Activated B cell treated with CpG ODN at 0.5 μM for 24 hours (primary cell): ENCODE data around the gene CLPX. TPM values are rescaled to one million over a fixed set of nuclear protein-coding genes. Genes with fewer than 3 reads are reported as not detected.

Experiments
- ATAC-seq: fragments of 200-7000 bp; cut with Tn5 transposase; one replicate; pipeline ENCODE4 v1.10.0; 2021; ENCODE audit warnings: low read depth, mild to moderate bottlenecking, moderate library complexity
- CTCF ChIA-PET: fragments of 350-600 bp; sonication (Branson Sonifier 250); formaldehyde crosslinking; loops from one replicate; lab custom pipeline; 2021; ENCODE audit warnings: antibody characterized with exemption; lab: Charles Lee
- POLR2A ChIA-PET: fragments of 350-600 bp; sonication (Branson Sonifier 250); formaldehyde crosslinking; loops from one replicate; lab custom pipeline; 2021; ENCODE audit warnings: antibody characterized with exemption; lab: Charles Lee
- DNase-seq: peaks from one replicate; pipeline ENCODE4 v3.0.0; 2022
- H3K27ac Mint-ChIP-seq: one replicate; pipeline ENCODE4 v1.8.0; 2020; ENCODE audit warnings: mixed read lengths
- H3K27me3 Mint-ChIP-seq: one replicate; pipeline ENCODE4 v1.8.0; 2021; ENCODE audit warnings: mixed read lengths
- H3K36me3 Mint-ChIP-seq: one replicate; pipeline ENCODE4 v1.8.0; 2021; ENCODE audit warnings: low read depth, mixed read lengths
- H3K4me1 Mint-ChIP-seq: one replicate; pipeline ENCODE4 v1.8.0; 2021; ENCODE audit warnings: mixed read lengths
- H3K4me3 Mint-ChIP-seq: one replicate; pipeline ENCODE4 v1.8.0; 2020; ENCODE audit warnings: mild to moderate bottlenecking, mixed read lengths
- H3K9me3 Mint-ChIP-seq: one replicate; pipeline ENCODE4 v1.8.0; 2020; ENCODE audit warnings: mixed read lengths
- intact Hi-C: fragments of 100-400 bp; cut with micrococcal nuclease; formaldehyde crosslinking; loops from one replicate; pipeline ENCODE4 v1.15.1; 2024
- total RNA-seq: library from RNA; stranded (reverse); gene quantifications from 2 replicates; pipeline ENCODE4 v1.2.3, GENCODE V29; 2022
- TF ChIP-seq, protein P1 (sequence below): fragments of 200-600 bp; IDR thresholded peaks from one replicate; pipeline ENCODE4 v1.8.0; 2022; ENCODE audit warnings: antibody characterized with exemption, mild to moderate bottlenecking

CLPX gene
- total RNA-seq, 1 donor from 2014 or later: 53.5 TPM

DNA sequence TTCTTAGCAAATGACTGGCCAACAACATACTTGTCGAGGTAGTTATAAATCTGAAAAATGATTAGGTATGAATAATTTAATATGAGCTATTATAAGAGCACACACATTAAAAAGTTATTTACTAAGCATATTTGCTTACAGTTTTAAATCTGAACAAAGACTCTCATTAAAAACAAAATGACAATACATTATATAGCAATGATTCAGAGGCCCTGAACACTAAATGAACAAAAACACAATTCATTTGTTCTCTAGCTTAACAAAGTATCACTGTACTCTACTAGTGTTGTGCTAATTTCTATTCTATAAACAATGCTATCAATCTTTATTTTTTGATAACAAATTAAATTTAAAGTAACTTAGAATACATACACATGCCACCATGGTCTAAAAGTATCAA lies 21.0 kb downstream of the CLPX start:
- no peaks in the 10 kb centered on the region for H3K9me3 Mint-ChIP-seq
- H3K27me3 Mint-ChIP-seq: no peaks in the 10 kb centered on the region
- no peak for DNase-seq
- intact Hi-C loops: no loop called here
- no peak overlapping the region for H3K27ac Mint-ChIP-seq
- H3K36me3 Mint-ChIP-seq: peaks cover 42% of the 10 kb centered on the region
- TF ChIP-seq, protein P1, sequence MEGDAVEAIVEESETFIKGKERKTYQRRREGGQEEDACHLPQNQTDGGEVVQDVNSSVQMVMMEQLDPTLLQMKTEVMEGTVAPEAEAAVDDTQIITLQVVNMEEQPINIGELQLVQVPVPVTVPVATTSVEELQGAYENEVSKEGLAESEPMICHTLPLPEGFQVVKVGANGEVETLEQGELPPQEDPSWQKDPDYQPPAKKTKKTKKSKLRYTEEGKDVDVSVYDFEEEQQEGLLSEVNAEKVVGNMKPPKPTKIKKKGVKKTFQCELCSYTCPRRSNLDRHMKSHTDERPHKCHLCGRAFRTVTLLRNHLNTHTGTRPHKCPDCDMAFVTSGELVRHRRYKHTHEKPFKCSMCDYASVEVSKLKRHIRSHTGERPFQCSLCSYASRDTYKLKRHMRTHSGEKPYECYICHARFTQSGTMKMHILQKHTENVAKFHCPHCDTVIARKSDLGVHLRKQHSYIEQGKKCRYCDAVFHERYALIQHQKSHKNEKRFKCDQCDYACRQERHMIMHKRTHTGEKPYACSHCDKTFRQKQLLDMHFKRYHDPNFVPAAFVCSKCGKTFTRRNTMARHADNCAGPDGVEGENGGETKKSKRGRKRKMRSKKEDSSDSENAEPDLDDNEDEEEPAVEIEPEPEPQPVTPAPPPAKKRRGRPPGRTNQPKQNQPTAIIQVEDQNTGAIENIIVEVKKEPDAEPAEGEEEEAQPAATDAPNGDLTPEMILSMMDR: no peak
- no peak overlapping the region for H3K4me3 Mint-ChIP-seq
- ChIA-PET POLR2A (no interaction called here), CTCF (no interaction called here)
- H3K4me1 Mint-ChIP-seq: no peaks in the 10 kb centered on the region
- no peak for ATAC-seq

DNA sequence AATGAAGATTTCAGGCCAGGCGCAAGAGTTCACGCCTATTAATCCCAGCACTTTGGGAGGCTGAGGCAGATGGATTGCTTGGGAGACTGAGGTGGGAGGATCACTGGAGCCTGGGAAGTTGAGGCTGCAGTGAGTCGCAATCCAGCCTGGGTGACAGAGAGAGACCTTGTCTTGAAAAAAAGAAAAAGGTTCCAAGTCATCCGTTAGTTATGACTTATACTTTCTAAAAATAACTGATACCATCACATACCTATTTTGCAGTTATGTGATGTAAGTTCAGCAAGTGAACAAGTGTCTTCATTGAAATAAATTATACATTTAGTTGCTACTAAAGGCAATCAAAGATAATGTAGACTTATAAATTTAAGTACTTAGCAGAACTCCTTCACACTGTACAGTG lies 22.1 kb downstream of the CLPX start:
- H3K9me3 Mint-ChIP-seq: no peaks in the 10 kb centered on the region
- H3K27ac Mint-ChIP-seq: no peak overlapping the region
- H3K27me3 Mint-ChIP-seq: no peaks in the 10 kb centered on the region
- ATAC-seq (no peak), DNase-seq (no peak)
- H3K4me1 Mint-ChIP-seq: no peaks in the 10 kb centered on the region
- ChIA-PET POLR2A (no interaction called here), CTCF (no interaction called here)
- intact Hi-C loops: loop anchor here (2.0 kb wide), 1 partner anchor 14 kb away; no protein-coding TSS in a partner anchor
- no peak overlapping the region for H3K4me3 Mint-ChIP-seq
- TF ChIP-seq, protein P1: no peak
- peaks cover 47% of the 10 kb centered on the region for H3K36me3 Mint-ChIP-seq

- Mint-ChIP-seq H3K36me3 (peaks cover 68% of the 10 kb centered on the region), H3K27me3 (no peaks in the 10 kb centered on the region), H3K4me3 (no peak overlapping the region), H3K4me1 (no peaks in the 10 kb centered on the region), H3K27ac (no peak overlapping the region), H3K9me3 (no peaks in the 10 kb centered on the region)
- CTCF ChIA-PET: no interaction called here
- TF ChIP-seq, protein P1: no peak
- DNase-seq (no peak), ATAC-seq (no peak)
- intact Hi-C loops: no loop called here
- POLR2A ChIA-PET: no interaction called here
These were observed 28.4 kb downstream of the CLPX start for GRCh38 chr15:65156692-65157091.

DNA sequence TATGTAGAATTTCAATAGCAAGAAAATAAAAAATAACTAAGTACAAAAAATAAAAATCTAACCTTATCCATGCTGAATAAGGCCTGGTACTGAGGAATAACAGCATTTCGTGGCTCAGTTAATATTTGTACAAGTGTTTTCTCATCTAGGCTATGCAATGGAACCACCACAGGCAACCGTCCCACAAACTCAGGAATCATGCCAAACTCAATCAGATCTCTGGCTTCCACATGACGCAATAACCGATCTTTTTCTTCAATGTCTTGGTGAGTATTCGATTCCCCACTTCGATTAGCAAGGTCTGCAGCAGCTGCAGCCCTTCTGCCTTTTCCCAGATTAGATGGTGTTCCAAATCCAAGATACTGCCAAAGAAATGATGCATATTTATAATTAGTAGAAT lies 30.4 kb downstream of the CLPX start:
- Mint-ChIP-seq H3K27me3 (no peaks in the 10 kb centered on the region), H3K36me3 (peaks cover 73% of the 10 kb centered on the region), H3K9me3 (no peaks in the 10 kb centered on the region), H3K4me3 (no peak overlapping the region), H3K27ac (no peak overlapping the region), H3K4me1 (no peaks in the 10 kb centered on the region)
- no peak for DNase-seq
- ChIA-PET CTCF (no interaction called here), POLR2A (no interaction called here)
- intact Hi-C loops: no loop called here
- TF ChIP-seq, protein P1: no peak
- ATAC-seq: no peak

DNA sequence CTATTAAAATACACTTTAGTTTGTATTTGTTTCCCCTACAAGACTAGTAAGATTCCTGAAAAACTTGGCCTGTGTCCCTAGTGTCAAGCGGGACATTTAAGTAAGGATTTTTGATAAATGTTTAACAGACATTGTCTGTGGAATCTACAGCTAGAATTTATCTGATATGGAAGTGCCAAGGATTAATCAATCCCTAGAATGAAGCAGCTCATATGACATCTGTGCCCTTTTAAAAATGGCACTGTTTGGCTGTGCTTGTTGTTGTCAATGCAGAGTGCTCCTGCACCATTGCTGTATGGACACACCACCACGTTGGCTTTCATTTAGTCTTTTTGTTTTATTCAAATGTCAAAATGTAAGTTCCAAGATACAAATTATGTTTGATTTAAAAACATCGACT lies 37.2 kb downstream of the CLPX start:
- H3K27me3 Mint-ChIP-seq: no peaks in the 10 kb centered on the region
- ChIA-PET POLR2A (no interaction called here), CTCF (no interaction called here)
- no peaks in the 10 kb centered on the region for H3K4me1 Mint-ChIP-seq
- no peaks in the 10 kb centered on the region for H3K9me3 Mint-ChIP-seq
- no peak overlapping the region for H3K27ac Mint-ChIP-seq
- intact Hi-C loops: no loop called here
- peaks cover 44% of the 10 kb centered on the region for H3K36me3 Mint-ChIP-seq
- TF ChIP-seq, protein P1: no peak
- H3K4me3 Mint-ChIP-seq: no peak overlapping the region
- ATAC-seq: no peak
- DNase-seq: no peak
